ENCODE results near the gene LURAP1L.
A peak's percentile ranks its signal among the peaks of the same experiment; 100 is the strongest.

Gene LURAP1L

DNA sequence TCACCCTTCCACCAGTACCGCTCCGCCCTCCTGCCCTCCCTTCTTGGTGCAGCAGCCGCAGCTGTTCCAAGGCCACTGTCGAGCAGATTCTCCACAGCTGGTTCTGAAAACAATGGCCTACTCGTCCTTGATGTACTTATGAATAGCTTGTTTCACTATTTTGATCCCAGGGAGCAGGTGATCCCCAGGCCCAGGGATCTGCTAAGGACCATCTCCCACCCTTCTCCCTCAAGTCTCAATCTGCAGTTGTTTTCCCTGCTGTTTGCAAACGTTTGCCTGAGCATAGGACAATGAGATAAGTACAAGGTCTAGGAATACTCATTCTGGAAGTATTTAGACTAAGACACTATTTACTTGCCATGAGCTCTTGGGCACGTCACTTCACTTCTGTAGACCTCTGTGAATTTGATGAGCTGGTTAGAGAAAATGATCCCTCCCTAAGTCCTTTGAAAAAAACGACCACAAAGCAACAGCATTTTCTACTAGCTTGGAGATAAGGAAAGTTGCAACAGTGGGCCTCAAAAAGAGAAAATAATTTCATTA is 1.8 kb downstream of the LURAP1L start:
- DNase-seq (ENCODE audit: low read depth) = peak; percentile 20

DNA sequence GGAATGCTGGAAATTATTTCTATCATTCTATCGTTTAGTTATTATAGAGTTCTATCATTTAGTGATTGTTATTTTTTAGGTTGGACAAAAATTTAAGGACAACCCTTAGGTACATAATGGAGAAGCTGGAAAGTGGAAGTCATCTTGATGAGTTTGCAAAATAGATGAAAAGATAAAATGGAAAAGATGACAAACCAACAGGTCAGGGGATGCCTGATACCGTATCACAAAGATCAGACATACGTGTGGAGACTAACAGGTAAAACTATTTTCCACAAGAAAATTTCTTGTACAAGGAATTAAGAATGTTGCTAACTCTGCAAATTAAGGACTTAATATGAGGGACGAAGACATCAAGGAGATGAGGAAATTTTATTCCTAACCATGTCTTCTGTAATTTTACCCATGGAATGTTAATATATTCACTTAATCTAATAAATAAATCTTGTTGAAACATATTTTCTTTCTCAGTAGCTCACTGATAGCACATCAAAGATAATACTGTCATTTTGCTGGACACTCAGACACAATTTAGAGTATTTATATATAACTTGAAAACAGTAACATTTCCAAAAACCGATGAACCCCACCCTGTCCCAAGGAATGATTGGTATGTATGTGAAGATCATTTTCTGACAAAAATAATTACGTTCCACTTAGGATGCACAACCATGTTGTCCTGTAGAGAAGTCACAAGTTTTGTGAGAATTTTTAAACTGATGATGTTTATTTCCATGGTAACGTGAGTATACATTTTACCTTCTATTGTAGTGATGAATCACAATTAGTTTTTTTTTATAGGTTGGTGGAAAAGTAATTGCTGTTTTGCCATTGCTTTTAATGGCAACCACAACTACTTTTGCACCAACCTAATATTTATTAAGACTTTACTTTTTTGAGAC is 2.6 kb downstream of the LURAP1L start:
- DNase-seq (ENCODE audit: low read depth) = peak; percentile 27

DNA sequence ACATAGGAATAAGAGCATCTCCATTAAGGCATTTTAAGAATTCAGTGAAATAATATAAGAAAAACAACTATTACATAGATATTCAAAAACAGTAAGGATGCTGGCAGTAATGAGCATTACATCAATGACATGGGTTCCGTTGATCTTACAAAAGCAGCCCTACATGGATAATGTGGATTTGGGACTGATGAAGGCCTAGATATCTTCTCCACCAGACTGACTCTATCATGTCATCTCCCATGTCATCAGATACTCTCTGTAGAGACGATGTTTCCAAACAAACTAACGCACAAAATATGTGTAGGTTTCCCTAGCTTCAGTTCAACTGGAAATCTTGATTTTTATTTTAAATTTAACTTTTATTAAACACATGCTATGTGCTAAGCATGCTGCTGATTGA is 3.6 kb downstream of the LURAP1L start:
- no peak for DNase-seq (ENCODE audit: low read depth)

DNA sequence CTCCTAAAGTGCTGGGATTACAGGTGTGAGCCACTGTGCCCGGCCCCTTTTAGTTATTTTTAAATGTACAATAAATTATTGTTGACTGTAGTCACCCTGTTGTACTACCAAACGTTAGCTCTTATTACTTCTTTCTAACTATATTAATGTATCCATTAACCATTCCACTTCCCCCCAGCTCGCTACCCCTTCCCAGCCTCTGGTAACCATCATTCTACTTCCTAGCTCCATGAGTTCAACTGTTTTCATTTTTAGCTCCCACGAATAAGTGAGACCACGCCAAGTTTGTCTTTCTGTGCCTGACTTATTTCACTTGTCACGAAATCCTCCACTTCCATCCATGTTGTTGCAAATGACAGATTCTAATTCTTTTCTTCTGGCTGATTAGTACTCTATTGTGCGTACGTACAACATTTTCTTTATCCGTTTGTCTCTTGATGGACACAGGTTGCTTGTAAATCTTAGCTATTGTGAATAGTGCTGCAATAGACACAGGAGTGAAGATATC is 6.5 kb downstream of the LURAP1L start:
- DNase-seq (ENCODE audit: low read depth) = no peak

DNA sequence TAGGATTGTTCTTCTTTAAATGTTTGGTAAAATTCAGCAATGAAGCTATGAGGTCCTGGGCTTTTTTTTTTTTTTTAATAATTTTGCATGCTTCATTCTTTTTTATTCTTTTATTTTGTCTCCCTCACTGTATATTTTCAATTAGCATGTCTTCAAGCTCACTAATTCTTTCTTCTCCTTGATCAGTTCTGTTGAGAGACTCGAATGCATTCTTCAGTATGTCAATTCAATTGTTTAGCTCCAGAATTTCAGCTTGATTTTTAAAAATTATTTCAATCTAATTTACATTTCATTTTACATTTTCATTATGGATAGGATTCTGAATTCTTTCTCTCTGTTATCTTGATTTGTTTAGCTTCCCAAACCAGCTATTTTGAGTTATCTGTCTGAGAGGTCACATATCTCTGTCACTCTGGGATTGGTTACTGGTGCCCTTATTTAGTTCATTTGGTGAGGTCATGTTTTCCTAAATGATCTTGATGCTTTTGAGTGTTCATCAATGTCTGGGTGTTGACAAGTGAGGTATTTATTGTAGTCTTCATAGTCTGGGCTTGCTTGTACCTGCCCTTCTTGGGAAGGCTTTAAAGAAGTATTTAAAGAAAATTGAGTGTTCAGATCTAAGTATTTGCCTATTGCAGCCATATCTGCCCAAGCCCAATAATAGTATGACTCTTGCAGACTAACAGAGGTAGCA is 9.1 kb downstream of the LURAP1L start:
- DNase-seq (ENCODE audit: low read depth) = no peak

DNA sequence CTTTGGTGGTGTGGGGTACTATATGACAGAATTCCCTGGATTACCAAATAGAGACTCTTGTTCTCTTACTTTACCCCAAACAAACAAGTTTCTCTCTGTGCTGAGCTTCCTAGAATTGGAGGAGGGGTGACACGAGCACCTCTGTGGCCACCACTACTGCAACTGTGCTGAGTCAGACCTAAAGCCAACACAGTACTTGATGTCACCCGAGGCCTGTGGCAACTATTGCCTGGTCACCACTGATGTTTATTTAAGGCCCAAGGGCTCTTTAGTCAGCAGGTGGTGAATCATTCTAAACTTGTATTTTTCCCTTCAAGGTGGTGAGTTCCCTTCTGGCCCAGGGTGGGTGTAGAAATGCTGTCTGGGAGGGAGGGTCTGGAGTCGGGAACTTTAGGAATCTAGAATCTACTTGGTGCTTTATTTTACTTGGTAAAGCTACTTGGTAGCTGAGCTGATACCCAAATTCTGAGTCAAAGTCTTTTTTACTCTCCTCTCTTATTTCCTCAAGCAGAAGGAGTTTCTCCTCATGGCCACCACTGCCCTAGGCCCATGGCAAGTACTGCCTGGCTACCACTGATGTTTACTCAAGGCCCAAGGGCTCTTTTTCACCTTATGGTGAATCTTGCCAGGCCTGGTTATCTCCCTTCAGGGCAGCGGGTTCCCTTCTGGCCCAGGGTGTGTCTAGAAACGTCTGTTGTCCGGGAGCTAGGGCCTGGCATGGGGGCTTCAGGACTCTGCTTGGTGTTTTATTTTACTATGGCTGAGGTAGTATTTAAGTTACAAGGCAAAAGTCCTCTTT is 9.8 kb downstream of the LURAP1L start:
- peak; percentile 68 for DNase-seq (ENCODE audit: low read depth)

DNA sequence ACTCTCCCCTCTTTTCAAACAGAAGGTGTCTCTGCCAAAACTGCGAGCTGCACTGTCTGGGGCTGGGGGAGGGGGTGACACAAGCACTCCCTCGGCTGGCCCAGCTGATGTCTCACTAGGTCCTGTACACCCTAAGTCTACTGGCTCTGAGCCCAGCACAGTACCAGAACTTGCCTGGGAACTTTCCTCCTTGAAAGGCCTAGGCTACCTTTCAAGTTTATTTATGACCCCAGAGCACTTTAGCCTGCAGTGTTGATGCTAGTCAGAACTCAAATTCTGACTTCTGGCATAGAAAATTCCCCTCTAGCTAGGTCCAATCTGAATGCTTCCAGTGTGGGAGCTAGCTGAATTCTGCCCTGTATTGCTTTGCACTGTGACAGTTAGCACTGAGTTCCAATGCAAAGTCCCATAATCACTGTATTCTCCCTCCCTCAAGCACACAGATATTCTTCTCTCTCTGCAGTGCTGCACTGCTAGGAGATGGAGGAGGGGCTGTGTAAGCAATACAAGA is 10.5 kb downstream of the LURAP1L start:
- no peak for DNase-seq (ENCODE audit: low read depth)

DNA sequence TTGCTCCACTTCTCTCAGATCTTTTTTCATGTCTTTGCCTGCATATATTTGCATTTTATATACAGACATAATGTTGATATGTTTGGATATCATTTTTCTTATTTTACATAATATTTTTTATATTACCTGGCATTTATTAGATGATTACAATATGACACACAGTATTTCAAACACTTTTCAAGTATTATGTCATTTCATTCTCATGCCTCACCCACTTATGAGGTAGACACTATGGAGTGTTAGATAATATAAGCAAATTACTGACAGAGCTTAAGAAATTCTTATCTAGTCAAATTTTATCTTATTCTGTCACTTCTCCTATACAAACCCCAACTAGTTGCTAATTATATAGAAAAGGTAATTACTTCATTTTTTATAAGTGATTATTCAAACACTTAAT is 11.1 kb downstream of the LURAP1L start:
- DNase-seq (ENCODE audit: low read depth) = no peak

DNA sequence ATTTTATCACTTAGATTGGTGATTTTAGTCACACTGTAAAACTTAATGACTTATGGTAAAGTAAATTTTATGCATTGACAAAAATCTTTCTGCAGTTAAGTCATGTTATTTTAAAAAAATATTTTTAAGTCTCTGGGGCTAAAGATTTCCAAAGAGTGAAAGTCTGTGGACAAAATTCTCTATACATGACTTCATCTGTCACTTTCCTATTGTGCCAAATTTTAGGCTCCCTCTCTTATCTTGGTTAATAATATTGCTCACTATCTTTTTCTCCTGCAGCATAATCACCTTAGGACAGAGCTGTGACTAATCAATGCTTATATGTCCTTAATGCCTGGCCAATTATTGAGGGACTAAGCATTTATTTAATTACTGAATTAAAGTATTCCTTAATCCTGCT is 15.2 kb downstream of the LURAP1L start:
- no peak for DNase-seq (ENCODE audit: low read depth)

DNA sequence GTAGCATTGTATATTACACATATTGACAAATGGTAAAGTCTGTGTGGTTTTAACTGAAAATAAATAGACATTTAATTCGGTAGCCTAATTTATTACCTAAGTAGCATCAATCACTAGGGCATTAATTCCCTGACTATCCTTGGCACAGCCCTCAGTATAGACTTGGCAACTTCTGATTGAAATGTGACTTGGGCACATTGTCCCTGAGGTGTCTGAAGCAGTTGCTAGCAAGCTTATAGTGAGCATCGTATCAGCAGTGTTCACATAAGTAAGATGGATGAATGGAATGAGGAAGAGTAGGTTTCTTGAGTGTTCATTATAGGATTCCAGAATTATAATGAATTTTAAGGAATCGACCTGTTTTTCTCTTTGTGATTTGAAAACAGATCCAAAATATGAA is 16.1 kb downstream of the LURAP1L start:
- no peak for DNase-seq (ENCODE audit: low read depth)

DNA sequence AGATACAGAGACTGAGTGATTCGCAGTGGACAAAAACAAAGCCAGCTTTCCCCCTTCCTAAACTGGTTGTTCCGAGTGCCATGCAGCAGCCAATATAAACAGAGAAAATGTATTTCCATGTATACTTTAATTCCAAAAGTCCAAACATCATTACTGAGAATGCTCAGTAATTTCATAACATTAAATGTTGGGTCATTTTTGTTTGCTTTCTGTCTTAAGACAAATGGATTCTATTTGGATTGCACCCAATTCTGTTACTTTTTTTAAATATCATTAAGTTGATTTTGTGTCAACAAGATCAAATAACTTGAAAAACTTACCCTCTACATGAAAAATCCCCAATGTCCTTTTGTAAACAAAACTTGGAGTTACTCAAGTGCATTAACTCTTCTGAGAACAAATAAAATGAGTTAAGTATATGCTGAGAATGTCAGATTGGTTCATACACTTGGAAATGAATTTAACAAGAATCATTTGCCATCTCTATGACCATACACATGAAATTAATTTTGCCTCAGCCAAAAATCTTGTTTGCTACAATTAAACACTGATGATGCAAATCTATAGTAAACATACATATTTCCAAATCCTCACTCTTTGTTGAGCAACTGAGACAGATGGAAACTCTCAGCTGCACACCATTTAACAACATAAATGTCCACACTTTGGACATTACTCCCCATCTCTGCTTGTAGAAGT is 19.4 kb downstream of the LURAP1L start:
- no peak for DNase-seq (ENCODE audit: low read depth)

DNA sequence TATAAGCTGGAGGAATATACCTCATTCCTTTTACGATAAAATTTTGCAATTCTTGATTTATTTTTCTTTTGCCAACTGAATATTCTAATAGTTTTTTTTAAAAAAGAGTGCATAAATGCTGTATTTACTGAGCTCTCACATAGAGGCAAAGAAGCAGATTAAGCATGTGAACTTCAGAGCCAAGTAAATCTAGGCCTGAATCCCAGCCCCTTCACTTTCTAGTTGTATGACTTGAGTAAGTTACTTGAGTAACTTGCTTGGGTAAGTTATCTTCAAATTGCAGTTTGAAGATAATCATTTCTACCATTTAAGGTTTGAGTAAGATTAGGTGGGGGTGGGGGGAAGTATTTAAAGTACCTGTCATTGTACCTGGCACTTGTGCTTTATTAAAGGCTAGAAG is 21.8 kb downstream of the LURAP1L start:
- DNase-seq (ENCODE audit: low read depth) = no peak

DNA sequence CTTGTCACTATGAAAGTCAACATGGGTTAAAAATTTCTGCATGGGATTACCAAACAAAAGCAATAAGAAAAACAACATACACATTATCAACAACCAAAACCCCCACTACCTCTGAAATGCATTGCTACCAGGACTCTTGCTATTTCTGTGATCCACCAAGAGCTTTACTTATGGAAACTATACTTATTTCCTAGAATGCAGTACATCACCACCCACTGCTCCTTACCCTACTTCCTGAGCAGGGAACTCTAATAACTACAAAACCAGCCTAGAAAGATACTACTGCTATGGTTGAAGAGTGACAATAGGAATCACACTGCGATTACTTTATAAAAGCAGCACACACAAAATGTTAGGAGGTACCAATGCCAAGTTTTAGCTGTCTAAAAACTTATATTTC is 22.2 kb downstream of the LURAP1L start:
- no peak for DNase-seq (ENCODE audit: low read depth)

DNA sequence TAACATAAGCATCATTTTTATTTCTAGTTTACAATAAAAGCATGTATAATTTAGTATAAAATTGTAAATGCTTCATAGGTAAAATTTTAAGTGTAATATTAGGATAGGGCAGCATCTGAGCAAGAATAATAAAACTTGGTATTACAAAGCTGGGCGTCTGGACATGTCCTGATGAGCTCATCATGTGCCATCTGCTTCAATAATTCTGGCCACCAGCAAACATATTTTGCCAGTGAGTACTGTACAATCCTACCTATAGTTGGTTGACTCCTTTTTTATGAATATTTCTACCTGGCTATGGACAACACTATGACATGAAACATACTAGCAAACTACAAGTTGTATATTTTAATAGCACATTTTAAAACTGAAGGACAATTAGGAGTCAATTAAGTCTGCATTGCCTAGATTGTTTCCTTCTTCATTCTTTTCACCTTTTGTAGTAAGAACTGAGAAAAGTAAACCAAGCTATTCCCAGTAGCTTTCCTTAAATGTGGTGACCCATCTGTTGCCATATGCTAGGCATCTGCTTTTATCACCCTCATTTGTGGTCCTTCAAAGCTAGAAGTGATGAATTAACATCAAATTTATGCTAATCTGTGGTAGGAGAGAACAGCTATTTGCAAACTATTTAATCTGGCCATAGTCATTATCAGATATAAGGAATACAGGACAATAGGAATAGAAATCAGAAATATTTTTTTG is 23.4 kb downstream of the LURAP1L start:
- no peak for DNase-seq (ENCODE audit: low read depth)

DNA sequence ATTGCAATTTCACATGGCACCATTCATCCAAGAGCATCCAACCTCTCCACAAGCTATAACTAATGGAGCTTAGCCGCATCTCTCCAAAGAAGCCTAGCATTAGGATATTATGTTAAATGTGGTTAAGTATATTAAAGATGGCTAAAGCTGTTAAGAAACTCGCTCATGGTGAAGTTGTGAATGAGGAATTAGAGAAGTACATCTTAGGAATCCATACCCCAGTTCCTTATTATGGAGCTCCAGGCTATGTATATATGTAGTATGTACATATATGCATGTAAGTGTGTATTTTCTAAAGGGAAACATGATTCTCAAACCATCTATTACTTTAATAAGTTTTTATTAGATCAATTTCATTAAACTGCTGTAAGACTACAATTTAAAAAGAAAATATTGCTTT is 26.4 kb downstream of the LURAP1L start:
- no peak for DNase-seq (ENCODE audit: low read depth)

DNA sequence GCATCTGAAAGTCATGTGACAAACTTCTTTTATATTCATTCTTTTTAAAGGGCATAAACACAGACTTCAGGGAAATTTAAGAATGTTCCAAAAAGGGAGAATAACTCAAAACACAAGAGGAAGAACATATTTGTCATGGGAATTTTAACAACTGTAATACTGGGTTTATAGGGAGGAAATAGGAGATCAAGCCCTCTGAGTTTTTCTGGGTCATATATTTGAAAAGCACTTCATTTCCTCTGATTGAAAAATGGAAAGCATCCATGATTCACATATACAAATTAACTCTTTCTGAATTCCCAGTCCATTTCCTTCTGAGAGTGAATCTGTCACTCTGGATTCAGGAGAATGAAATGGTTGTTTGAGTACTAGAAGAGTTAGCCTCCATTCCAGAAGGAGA is 26.8 kb downstream of the LURAP1L start:
- no peak for DNase-seq (ENCODE audit: low read depth)

DNA sequence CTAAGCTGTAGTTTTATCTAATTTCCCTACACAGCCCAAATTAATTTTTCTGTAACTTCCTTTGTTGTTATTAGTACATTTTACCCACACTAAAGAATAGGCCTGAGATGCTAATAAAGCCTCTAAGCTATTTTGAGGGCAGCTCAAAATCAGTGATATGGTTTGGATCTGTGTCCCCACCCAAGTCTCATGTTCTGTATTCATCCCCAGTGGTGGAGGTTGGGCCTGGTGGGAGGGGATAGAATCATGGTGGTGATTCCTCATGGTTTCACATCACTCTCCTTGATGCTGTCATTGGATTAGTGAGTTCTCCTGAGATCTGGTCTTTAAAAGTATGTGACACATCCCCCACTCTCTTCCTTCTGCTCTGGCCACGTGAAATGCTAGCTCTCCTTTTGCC is 27.3 kb downstream of the LURAP1L start:
- DNase-seq (ENCODE audit: low read depth) = no peak

DNA sequence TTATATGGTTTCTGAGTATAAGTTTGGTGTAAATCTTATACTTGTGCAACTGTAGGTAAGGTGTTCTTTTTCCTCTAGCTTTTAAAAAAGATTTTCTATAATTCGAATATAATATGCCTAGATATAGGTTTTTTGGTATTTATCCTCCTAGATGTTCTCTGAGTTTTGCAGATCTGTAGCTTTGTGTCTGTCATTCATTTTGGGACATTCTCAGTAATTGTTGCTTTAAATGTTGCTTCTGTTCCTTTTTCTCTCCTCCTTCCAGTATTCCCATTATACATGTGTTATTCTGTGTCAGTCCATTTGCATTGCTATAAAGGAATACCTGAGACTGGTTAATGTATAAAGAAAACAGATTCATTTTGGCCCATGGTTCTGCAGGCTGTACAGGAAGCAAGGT is 33.7 kb downstream of the LURAP1L start:
- no peak for DNase-seq (ENCODE audit: low read depth)

DNA sequence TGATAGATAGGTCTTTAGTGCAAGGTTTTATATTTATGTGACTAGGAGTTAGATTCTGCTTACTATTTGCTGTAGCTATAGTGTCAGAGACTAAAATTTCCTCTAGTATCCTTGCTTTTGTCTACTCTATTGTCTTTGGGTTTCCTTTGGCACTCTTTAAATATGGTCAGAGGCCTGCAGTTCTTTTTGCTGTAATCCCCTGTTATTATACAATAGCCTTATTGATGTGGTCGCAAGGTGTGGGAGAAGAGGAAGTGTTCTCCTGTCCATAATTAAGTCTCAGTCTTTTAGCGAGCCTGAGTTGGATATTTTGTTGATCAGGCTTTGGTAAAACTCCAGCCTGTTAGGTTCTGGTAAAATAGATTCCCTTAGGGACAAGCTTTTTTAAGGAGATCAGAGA is 34.9 kb downstream of the LURAP1L start:
- DNase-seq (ENCODE audit: low read depth) = no peak

DNA sequence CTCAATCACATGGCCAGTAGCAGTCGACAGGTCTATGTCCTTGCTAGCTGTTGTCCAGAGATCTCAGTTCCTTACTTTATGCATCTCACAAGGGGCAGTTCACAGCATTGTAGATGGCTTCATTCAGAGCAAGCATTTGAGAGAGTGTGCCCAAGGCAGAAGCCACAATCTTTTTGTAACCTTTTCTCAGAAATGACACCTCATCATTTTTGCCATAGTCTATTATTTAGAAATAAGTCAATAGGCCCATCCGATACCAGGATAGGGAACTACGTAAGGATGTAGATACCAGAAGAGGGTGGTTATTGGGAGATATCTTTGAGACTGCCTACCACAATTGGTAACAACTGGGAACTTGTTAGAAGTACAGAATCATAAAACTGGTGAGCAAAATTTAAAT is 37.1 kb downstream of the LURAP1L start:
- no peak for DNase-seq (ENCODE audit: low read depth)

DNA sequence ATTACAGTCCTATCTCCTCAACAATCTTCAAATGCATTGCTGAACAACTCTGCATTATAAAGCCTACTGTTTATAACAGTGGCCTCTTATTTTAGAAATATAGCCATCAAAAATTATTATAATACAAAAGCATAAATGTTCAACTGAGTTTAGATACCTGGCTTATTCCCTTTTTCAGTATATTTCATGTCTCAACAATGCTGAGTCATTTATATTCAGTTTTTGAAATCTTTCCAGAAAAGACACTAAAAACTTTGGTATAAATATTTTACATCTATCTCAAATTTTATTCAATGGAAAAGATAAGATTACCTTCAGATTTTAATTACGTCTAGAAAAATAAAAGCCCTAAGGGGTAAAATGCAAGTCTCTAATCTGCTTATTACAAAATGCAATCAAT is 37.9 kb downstream of the LURAP1L start:
- DNase-seq (ENCODE audit: low read depth) = no peak
